ENCODE results near the gene INSC. TPM values are rescaled to one million over a fixed set of nuclear protein-coding genes. Genes with fewer than 3 reads are reported as not detected.

INSC gene
- total RNA-seq, 1 donor from 2014 or later = not detected

DNA sequence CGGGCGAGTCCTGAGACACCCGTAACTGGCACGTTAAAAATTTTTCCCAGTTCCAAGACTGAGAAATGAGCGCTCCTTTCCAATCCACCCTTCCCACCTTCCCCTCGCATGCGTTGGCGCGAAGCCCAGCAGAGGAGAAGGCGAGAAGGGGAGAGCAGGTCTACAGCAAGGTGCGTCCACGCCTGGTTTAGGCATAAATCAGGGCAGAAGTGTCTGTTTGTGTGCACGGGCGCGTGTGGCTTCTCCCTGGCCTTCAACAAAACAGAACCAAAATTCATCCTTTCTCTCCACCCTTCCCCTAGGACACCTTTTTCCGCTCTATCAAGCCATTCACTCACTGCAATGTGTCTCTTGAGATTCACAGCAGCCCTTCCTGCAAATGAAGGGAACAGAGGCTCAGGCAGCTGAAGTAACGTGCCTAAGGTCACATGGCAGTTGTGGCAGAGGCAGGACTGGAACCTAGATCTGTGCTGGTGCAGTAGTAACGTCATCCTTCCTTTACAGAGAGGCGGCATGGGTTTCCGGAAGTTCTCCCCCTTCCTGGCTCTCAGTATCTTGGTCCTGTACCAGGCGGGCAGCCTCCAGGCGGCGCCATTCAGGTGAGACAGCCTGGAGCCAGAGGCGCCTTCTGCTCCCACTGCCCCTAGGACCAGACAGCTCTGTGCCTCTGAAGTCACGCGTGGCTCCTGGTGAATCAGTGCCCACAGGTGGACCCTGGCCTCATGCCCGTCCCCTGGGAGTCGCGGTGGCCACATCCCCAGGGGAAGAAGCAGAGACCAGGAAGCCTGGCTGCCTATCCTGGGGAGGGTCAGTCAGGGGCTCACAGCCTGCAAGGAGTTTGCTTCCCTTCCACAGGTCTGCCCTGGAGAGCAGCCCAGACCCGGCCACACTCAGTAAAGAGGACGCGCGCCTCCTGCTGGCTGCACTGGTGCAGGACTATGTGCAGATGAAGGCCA is 40.2 kb upstream of the INSC start:
- Mint-ChIP-seq H3K27ac (ENCODE audit: unreplicated experiment) (no peak overlapping the region), H3K27me3 (ENCODE audit: unreplicated experiment) (peaks cover 5% of the 10 kb centered on the region), H3K4me3 (ENCODE audit: unreplicated experiment) (no peak overlapping the region)

GRCh38 chr11:15075162-15075526 is 39.6 kb upstream of the INSC start:
- no peaks in the 10 kb centered on the region for H3K4me1 Mint-ChIP-seq (ENCODE audit: unreplicated experiment)
- H3K36me3 Mint-ChIP-seq (ENCODE audit: unreplicated experiment) = no peaks in the 10 kb centered on the region
- DNase-seq (ENCODE audit: extremely low spot score, unreplicated experiment) = no peak
- no peak for TF ChIP-seq CTCF (IDR thresholded peaks at IDR 0.05)
- peaks cover 6% of the 10 kb centered on the region for H3K27me3 Mint-ChIP-seq (ENCODE audit: unreplicated experiment)
- no peak overlapping the region for H3K27ac Mint-ChIP-seq (ENCODE audit: unreplicated experiment)
- H3K4me3 Mint-ChIP-seq (ENCODE audit: unreplicated experiment) = no peak overlapping the region
- peaks cover 7% of the 10 kb centered on the region for H3K9me3 Mint-ChIP-seq (ENCODE audit: unreplicated experiment)

More for the DNA sequence above, 40.2 kb upstream of the INSC start:
- H3K36me3 Mint-ChIP-seq (ENCODE audit: unreplicated experiment) = no peaks in the 10 kb centered on the region
- DNase-seq (ENCODE audit: extremely low spot score, unreplicated experiment) = peak; percentile 88
- peak; percentile 60 for TF ChIP-seq CTCF (IDR thresholded peaks at IDR 0.05)
- H3K4me1 Mint-ChIP-seq (ENCODE audit: unreplicated experiment) = no peaks in the 10 kb centered on the region
- peaks cover 11% of the 10 kb centered on the region for H3K9me3 Mint-ChIP-seq (ENCODE audit: unreplicated experiment)

DNA sequence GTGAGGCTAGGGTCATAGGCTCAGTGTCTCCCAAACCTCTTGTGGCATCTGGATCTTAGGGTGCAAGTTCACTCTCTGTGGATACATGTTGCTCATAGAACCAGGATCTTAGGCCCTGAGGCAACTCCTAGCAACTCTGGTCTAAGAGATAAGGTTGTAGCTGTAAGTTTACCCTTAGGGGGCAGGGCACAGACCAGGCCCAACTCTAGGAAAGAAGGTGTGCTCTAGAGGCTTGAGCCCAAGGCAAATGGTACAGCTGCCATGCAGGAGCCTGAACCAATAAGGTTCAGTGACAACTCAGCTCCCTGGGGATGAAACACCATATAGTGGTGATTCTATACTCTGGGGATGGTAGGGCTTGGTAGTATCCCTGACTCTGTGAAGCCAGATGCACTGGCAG is 23.5 kb upstream of the INSC start:
- no peak for TF ChIP-seq CTCF (IDR thresholded peaks at IDR 0.05)
- DNase-seq (ENCODE audit: extremely low spot score, unreplicated experiment) = no peak
- Mint-ChIP-seq H3K9me3 (ENCODE audit: unreplicated experiment) (peaks cover 9% of the 10 kb centered on the region), H3K4me3 (ENCODE audit: unreplicated experiment) (no peak overlapping the region), H3K36me3 (ENCODE audit: unreplicated experiment) (no peaks in the 10 kb centered on the region), H3K4me1 (ENCODE audit: unreplicated experiment) (no peaks in the 10 kb centered on the region), H3K27me3 (ENCODE audit: unreplicated experiment) (peaks cover 12% of the 10 kb centered on the region), H3K27ac (ENCODE audit: unreplicated experiment) (no peak overlapping the region)

DNA sequence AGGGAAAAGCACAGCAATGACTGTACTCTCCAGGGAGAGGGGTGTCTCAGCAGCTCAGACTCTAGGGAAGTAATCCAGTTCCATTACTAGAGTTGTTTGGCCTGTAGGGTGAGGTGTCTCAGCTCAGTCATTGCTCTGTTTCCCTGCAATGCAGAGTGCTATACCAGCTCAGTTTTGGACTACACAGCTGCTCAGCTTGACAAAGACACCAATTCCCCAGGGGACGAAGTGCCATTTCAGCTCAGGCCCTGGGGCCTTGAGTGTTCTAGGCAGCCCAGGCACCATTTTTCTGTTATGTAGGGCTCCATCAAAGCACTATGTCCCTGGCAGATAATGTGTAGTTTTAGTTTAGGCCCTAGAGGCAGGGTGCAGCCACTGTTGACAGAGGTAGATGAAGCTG is 23.1 kb upstream of the INSC start:
- Mint-ChIP-seq H3K4me3 (ENCODE audit: unreplicated experiment) (no peak overlapping the region), H3K4me1 (ENCODE audit: unreplicated experiment) (no peaks in the 10 kb centered on the region), H3K27ac (ENCODE audit: unreplicated experiment) (no peak overlapping the region), H3K36me3 (ENCODE audit: unreplicated experiment) (no peaks in the 10 kb centered on the region), H3K9me3 (ENCODE audit: unreplicated experiment) (peaks cover 9% of the 10 kb centered on the region), H3K27me3 (ENCODE audit: unreplicated experiment) (peaks cover 10% of the 10 kb centered on the region)
- TF ChIP-seq CTCF (IDR thresholded peaks at IDR 0.05) = no peak
- DNase-seq (ENCODE audit: extremely low spot score, unreplicated experiment) = no peak

GRCh38 chr11:15093432-15093831 is 21.3 kb upstream of the INSC start:
- no peak for TF ChIP-seq CTCF (IDR thresholded peaks at IDR 0.05)
- Mint-ChIP-seq H3K4me3 (ENCODE audit: unreplicated experiment) (no peak overlapping the region), H3K27ac (ENCODE audit: unreplicated experiment) (no peak overlapping the region), H3K9me3 (ENCODE audit: unreplicated experiment) (no peaks in the 10 kb centered on the region), H3K4me1 (ENCODE audit: unreplicated experiment) (no peaks in the 10 kb centered on the region), H3K36me3 (ENCODE audit: unreplicated experiment) (no peaks in the 10 kb centered on the region), H3K27me3 (ENCODE audit: unreplicated experiment) (peaks cover 9% of the 10 kb centered on the region)
- no peak for DNase-seq (ENCODE audit: extremely low spot score, unreplicated experiment)
